Caco-2 (cell line): ENCODE results near the gene PPP2R2B. TPM values are rescaled to one million over a fixed set of nuclear protein-coding genes. Genes with fewer than 3 reads are reported as not detected.

Source experiments
- BruUV-seq: library from RNA; stranded (reverse); fragments of 400-500 nt; replicated peaks from 2 replicates; lab custom pipeline; 2021; lab: Mats Ljungman, UMichigan
- CTCF ChIA-PET: fragments of 300-600 bp; sonication (Branson Sonifier 250); formaldehyde crosslinking; loops from one replicate; lab custom pipeline; 2022; ENCODE audit warnings: antibody characterized with exemption; lab: Charles Lee
- POLR2A ChIA-PET: fragments of 300-600 bp; sonication (Branson Sonifier 250); formaldehyde crosslinking; loops from one replicate; lab custom pipeline; 2022; ENCODE audit warnings: antibody characterized with exemption; lab: Charles Lee
- DNase-seq, 2 experiments: peaks; one replicate each; pipeline versions ENCODE4 v3.0.0 to v3.0.0-alpha.2; 2020 to 2022
- H3K27me3 ChIP-seq: replicated peaks from 2 replicates; pipeline ENCODE4 v1.6.0; 2011; ENCODE audit warnings: low read length; ENCODE audit not compliant: control insufficient read depth, insufficient read depth
- H3K36me3 ChIP-seq: 2 replicates; pipeline ENCODE4 v1.5.1; 2011; ENCODE audit warnings: low read length; ENCODE audit not compliant: control insufficient read depth, insufficient read depth
- H3K4me1 ChIP-seq: fragments of 250-450 bp; sonication (Bioruptor Pico); 2 replicates; pipeline ENCODE4 v1.5.1; 2020; ENCODE audit warnings: mild to moderate bottlenecking
- H3K4me3 ChIP-seq: 2 replicates; pipeline ENCODE4 v1.5.1; 2011; ENCODE audit warnings: low read depth, mild to moderate bottlenecking, control low read depth, low read length
- H3K9me3 ChIP-seq: fragments of 250-450 bp; sonication (Bioruptor Pico); 2 replicates; pipeline ENCODE4 v1.5.1; 2020; ENCODE audit warnings: mild to moderate bottlenecking, moderate library complexity
- H3K27ac Mint-ChIP-seq: one replicate; pipeline ENCODE4 v1.8.0; 2022; ENCODE audit warnings: mixed read lengths; ENCODE audit not compliant: unreplicated experiment
- H3K27me3 Mint-ChIP-seq: one replicate; pipeline ENCODE4 v1.8.0; 2022; ENCODE audit warnings: mixed read lengths; ENCODE audit not compliant: insufficient read depth, unreplicated experiment
- H3K36me3 Mint-ChIP-seq: one replicate; pipeline ENCODE4 v1.8.0; 2022; ENCODE audit warnings: mild to moderate bottlenecking, mixed read lengths; ENCODE audit not compliant: insufficient read depth, unreplicated experiment
- H3K4me1 Mint-ChIP-seq: one replicate; pipeline ENCODE4 v1.8.0; 2022; ENCODE audit warnings: low read depth, mixed read lengths; ENCODE audit not compliant: unreplicated experiment
- H3K4me3 Mint-ChIP-seq: one replicate; pipeline ENCODE4 v1.8.0; 2022; ENCODE audit warnings: mild to moderate bottlenecking, moderate library complexity, mixed read lengths; ENCODE audit not compliant: unreplicated experiment
- H3K9me3 Mint-ChIP-seq: one replicate; pipeline ENCODE4 v1.8.0; 2022; ENCODE audit warnings: mixed read lengths; ENCODE audit not compliant: unreplicated experiment
- intact Hi-C: fragments of 100-400 bp; cut with micrococcal nuclease; formaldehyde crosslinking; loops from one replicate; pipeline ENCODE4 v1.10.0; 2022; ENCODE audit not compliant: unreplicated experiment
- total RNA-seq: library from RNA; stranded (reverse); gene quantifications from 2 replicates; pipeline ENCODE4 v1.2.3, GENCODE V29; 2022
- TF ChIP-seq, protein P1 (sequence below), 2 experiments: fragments of 200-600 bp in 1 of 2; IDR thresholded peaks; 1 replicate in 1 of 2; 2 replicates in 1 of 2; pipeline versions ENCODE4 v1.5.1 to v1.8.0; 2011 to 2022; ENCODE audit warnings: antibody characterized with exemption in 1 of 2, control low read depth in 1 of 2, inconsistent platforms in 1 of 2, low read depth in 1 of 2, low read length in 1 of 2, mild to moderate bottlenecking in 1 of 2, moderate library complexity in 1 of 2; ENCODE audit not compliant: insufficient read depth in 1 of 2, severe bottlenecking in 1 of 2, unreplicated experiment in 1 of 2

Gene PPP2R2B
- total RNA-seq, 1 experiment from 2014 or later: 9.8 TPM

DNA sequence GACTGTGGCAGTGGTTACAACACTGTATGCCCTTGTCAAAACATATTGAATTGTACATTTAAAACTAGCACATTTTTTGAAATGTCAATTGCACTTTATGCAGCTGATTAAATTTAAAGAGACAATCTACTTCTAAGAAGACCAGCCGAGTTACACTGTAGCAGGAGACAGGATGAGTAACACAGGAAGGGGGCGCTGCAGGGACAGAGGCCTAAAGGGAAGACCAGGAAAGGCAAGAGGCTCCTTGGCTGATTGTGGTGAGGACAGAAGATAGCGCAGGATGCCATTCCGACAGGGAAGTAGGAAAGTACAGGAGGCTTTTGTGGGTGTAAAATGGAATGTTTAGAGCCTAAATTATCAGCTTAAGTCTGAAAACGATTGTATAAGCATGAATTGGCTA is 28.2 kb upstream of the PPP2R2B start:
- H3K36me3 Mint-ChIP-seq: no peaks in the 10 kb centered on the region
- no TSS peak for BruUV-seq
- H3K36me3 ChIP-seq: no peaks in the 10 kb centered on the region
- peak; percentile 29 to 42 for DNase-seq
- TF ChIP-seq, protein P1, sequence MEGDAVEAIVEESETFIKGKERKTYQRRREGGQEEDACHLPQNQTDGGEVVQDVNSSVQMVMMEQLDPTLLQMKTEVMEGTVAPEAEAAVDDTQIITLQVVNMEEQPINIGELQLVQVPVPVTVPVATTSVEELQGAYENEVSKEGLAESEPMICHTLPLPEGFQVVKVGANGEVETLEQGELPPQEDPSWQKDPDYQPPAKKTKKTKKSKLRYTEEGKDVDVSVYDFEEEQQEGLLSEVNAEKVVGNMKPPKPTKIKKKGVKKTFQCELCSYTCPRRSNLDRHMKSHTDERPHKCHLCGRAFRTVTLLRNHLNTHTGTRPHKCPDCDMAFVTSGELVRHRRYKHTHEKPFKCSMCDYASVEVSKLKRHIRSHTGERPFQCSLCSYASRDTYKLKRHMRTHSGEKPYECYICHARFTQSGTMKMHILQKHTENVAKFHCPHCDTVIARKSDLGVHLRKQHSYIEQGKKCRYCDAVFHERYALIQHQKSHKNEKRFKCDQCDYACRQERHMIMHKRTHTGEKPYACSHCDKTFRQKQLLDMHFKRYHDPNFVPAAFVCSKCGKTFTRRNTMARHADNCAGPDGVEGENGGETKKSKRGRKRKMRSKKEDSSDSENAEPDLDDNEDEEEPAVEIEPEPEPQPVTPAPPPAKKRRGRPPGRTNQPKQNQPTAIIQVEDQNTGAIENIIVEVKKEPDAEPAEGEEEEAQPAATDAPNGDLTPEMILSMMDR (IDR thresholded peaks at IDR 0.05; ENCODE audit: insufficient read depth in 1 of 2, low read depth in 1 of 2, low read length in 1 of 2, severe bottlenecking in 1 of 2, unreplicated experiment in 1 of 2): no peak
- ChIA-PET CTCF (no interaction called here), POLR2A (no interaction called here)
- peaks cover 5% of the 10 kb centered on the region for H3K27me3 Mint-ChIP-seq
- no peaks in the 10 kb centered on the region for H3K4me1 ChIP-seq
- H3K4me3 Mint-ChIP-seq: no peak overlapping the region
- no peaks in the 10 kb centered on the region for H3K9me3 Mint-ChIP-seq
- intact Hi-C loops: no loop called here
- no peaks in the 10 kb centered on the region for H3K4me1 Mint-ChIP-seq
- no peak overlapping the region for H3K4me3 ChIP-seq
- H3K27ac Mint-ChIP-seq: no peak overlapping the region
- no peaks in the 10 kb centered on the region for H3K9me3 ChIP-seq
- H3K27me3 ChIP-seq: no peaks in the 10 kb centered on the region

- intact Hi-C loops: no loop called here
- Histone ChIP-seq H3K36me3 (no peaks in the 10 kb centered on the region), H3K9me3 (no peaks in the 10 kb centered on the region), H3K4me1 (no peaks in the 10 kb centered on the region), H3K4me3 (no peak overlapping the region), H3K27me3 (no peaks in the 10 kb centered on the region)
- H3K27ac Mint-ChIP-seq: no peak overlapping the region
- TF ChIP-seq, protein P1 (IDR thresholded peaks at IDR 0.05; ENCODE audit: insufficient read depth in 1 of 2, low read depth in 1 of 2, low read length in 1 of 2, severe bottlenecking in 1 of 2, unreplicated experiment in 1 of 2): no peak
- no peaks in the 10 kb centered on the region for H3K9me3 Mint-ChIP-seq
- BruUV-seq: no TSS peak
- H3K4me3 Mint-ChIP-seq: no peak overlapping the region
- POLR2A ChIA-PET: no interaction called here
- CTCF ChIA-PET: no interaction called here
- H3K4me1 Mint-ChIP-seq: no peaks in the 10 kb centered on the region
- peaks cover 2% of the 10 kb centered on the region for H3K27me3 Mint-ChIP-seq
- no peaks in the 10 kb centered on the region for H3K36me3 Mint-ChIP-seq
- DNase-seq: no peak
Measured at GRCh38 chr5:146904890-146905289, 26.3 kb upstream of the PPP2R2B start.

GRCh38 chr5:146903789-146904188 is 25.2 kb upstream of the PPP2R2B start:
- no peak for DNase-seq
- H3K27me3 ChIP-seq: no peaks in the 10 kb centered on the region
- H3K36me3 ChIP-seq: no peaks in the 10 kb centered on the region
- TF ChIP-seq, protein P1 (IDR thresholded peaks at IDR 0.05; ENCODE audit: insufficient read depth in 1 of 2, low read depth in 1 of 2, low read length in 1 of 2, severe bottlenecking in 1 of 2, unreplicated experiment in 1 of 2): no peak
- Mint-ChIP-seq H3K27ac (no peak overlapping the region), H3K36me3 (no peaks in the 10 kb centered on the region), H3K9me3 (no peaks in the 10 kb centered on the region), H3K27me3 (peaks cover 2% of the 10 kb centered on the region), H3K4me1 (no peaks in the 10 kb centered on the region), H3K4me3 (no peak overlapping the region)
- no peaks in the 10 kb centered on the region for H3K9me3 ChIP-seq
- BruUV-seq: no TSS peak
- ChIA-PET CTCF (no interaction called here), POLR2A (no interaction called here)
- H3K4me3 ChIP-seq: no peak overlapping the region
- intact Hi-C loops: no loop called here
- H3K4me1 ChIP-seq: no peaks in the 10 kb centered on the region
